ENCODE results near the gene KLHL29.

The KLHL29 gene

GRCh38 chr2:23746141-23746863, 361.3 kb downstream of the KLHL29 start:
- H3K36me3 ChIP-seq (ENCODE audit: control insufficient read depth in 1 of 2, insufficient read depth in 2 of 2, low read length in 2 of 2), result peaks cover 11% of the 10 kb centered on the region in 2 donors
- H3K27ac ChIP-seq (ENCODE audit: low read length), result no peak overlapping the region
- no peaks in the 10 kb centered on the region for H3K27me3 ChIP-seq (ENCODE audit: low read depth, low read length)
- no peaks in the 10 kb centered on the region for H3K4me1 ChIP-seq (ENCODE audit: control insufficient read depth in 1 of 2, insufficient read depth in 2 of 2, low read length in 2 of 2)
- no peak overlapping the region for H3K4me3 ChIP-seq (ENCODE audit: low read depth in 1 of 2, low read length in 2 of 2)
- no peaks in the 10 kb centered on the region for H3K9me3 ChIP-seq (ENCODE audit: control insufficient read depth in 1 of 2, low read length in 2 of 2)

DNA sequence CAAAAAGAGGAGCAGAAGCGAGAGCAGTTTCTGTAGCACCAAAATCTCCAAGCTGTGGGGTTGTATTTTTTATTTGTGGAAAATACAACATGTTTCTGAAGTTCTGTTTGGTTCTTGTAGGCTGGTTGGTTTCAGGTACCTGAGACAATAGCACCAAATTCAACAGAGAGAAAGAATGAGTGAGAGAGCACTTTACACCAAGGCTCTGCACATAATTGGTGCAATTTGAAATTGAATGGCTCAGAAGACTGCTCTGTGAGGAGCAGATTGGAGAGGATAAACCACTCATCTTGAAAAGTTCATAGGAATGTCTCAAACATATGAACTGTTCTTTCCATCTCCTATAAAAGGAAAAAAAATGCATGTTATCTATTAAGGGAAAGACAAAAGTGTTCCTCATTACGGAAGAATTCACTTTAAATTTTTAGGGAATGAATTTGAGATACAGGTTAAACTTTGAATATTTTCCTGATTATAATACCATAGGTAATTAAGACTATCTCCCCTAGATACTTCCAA, 366.8 kb downstream of the KLHL29 start:
- Histone ChIP-seq H3K27ac (ENCODE audit: low read length) (no peak overlapping the region), H3K27me3 (ENCODE audit: low read depth, low read length) (no peaks in the 10 kb centered on the region), H3K4me3 (ENCODE audit: low read depth in 1 of 2, low read length in 2 of 2) (no peak overlapping the region), H3K36me3 (ENCODE audit: control insufficient read depth in 1 of 2, insufficient read depth in 2 of 2, low read length in 2 of 2) (peaks cover 13 to 26% of the 10 kb centered on the region in 2 donors), H3K9me3 (ENCODE audit: control insufficient read depth in 1 of 2, low read length in 2 of 2) (no peaks in the 10 kb centered on the region), H3K4me1 (ENCODE audit: control insufficient read depth in 1 of 2, insufficient read depth in 2 of 2, low read length in 2 of 2) (no peaks in the 10 kb centered on the region)

- peaks cover 26 to 29% of the 10 kb centered on the region in 2 donors for H3K36me3 ChIP-seq (ENCODE audit: control insufficient read depth in 1 of 2, insufficient read depth in 2 of 2, low read length in 2 of 2)
- no peaks in the 10 kb centered on the region for H3K4me1 ChIP-seq (ENCODE audit: control insufficient read depth in 1 of 2, insufficient read depth in 2 of 2, low read length in 2 of 2)
- no peaks in the 10 kb centered on the region for H3K9me3 ChIP-seq (ENCODE audit: control insufficient read depth in 1 of 2, low read length in 2 of 2)
- H3K4me3 ChIP-seq (ENCODE audit: low read depth in 1 of 2, low read length in 2 of 2), result no peak overlapping the region
- H3K27me3 ChIP-seq (ENCODE audit: low read depth, low read length), result no peaks in the 10 kb centered on the region
- no peak overlapping the region for H3K27ac ChIP-seq (ENCODE audit: low read length)
Observed at GRCh38 chr2:23753291-23754010, 368.5 kb downstream of the KLHL29 start.

GRCh38 chr2:23754970-23755369, 370.0 kb downstream of the KLHL29 start:
- no peaks in the 10 kb centered on the region for H3K27me3 ChIP-seq (ENCODE audit: low read depth, low read length)
- H3K9me3 ChIP-seq (ENCODE audit: control insufficient read depth in 1 of 2, low read length in 2 of 2), result no peaks in the 10 kb centered on the region
- no peak overlapping the region for H3K27ac ChIP-seq (ENCODE audit: low read length)
- H3K4me3 ChIP-seq (ENCODE audit: low read depth in 1 of 2, low read length in 2 of 2), result no peak overlapping the region
- peaks cover 26 to 29% of the 10 kb centered on the region in 2 donors for H3K36me3 ChIP-seq (ENCODE audit: control insufficient read depth in 1 of 2, insufficient read depth in 2 of 2, low read length in 2 of 2)
- H3K4me1 ChIP-seq (ENCODE audit: control insufficient read depth in 1 of 2, insufficient read depth in 2 of 2, low read length in 2 of 2), result no peaks in the 10 kb centered on the region

DNA sequence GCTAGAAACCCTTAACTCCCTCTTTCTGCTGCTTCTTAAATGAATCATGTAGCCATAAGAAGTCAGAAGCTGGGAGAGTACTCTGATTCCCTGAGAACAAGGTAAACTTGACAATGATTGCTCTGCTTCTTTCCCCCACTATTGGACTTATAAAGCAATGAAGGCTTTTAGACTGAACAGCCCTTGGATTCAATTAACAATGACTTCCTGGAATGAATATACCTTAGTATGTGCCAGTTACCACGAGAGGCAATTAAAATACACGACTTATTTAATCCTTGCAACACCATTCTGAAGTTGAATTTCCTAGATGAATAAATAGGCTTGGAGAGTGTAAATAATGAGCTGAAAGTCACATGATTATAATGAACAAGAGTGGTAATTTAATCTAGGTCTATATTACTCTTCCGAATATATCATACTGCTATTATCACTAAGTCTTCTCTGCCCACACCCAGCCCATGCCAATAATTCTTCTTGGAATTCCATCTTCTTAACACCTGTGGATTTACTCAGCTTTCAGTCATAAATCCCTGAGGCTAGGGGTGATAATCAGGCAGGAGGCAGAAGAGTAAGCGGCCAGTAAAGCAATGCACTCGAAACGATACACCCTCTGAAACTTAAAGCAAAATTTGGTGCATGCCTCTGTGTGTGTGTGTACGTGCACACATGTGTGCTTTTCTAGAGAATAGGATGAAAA, 371.8 kb downstream of the KLHL29 start:
- no peaks in the 10 kb centered on the region for H3K27me3 ChIP-seq (ENCODE audit: low read depth, low read length)
- H3K9me3 ChIP-seq (ENCODE audit: control insufficient read depth in 1 of 2, low read length in 2 of 2), result no peaks in the 10 kb centered on the region
- no peak overlapping the region for H3K4me3 ChIP-seq (ENCODE audit: low read depth in 1 of 2, low read length in 2 of 2)
- no peak overlapping the region for H3K27ac ChIP-seq (ENCODE audit: low read length)
- H3K36me3 ChIP-seq (ENCODE audit: control insufficient read depth in 1 of 2, insufficient read depth in 2 of 2, low read length in 2 of 2), result peaks cover 11 to 24% of the 10 kb centered on the region in 2 donors
- H3K4me1 ChIP-seq (ENCODE audit: control insufficient read depth in 1 of 2, insufficient read depth in 2 of 2, low read length in 2 of 2), result no peaks in the 10 kb centered on the region

GRCh38 chr2:23757686-23758433, 372.9 kb downstream of the KLHL29 start:
- H3K27me3 ChIP-seq (ENCODE audit: low read depth, low read length), result no peaks in the 10 kb centered on the region
- peaks cover 6 to 24% of the 10 kb centered on the region in 2 donors for H3K36me3 ChIP-seq (ENCODE audit: control insufficient read depth in 1 of 2, insufficient read depth in 2 of 2, low read length in 2 of 2)
- no peak overlapping the region for H3K27ac ChIP-seq (ENCODE audit: low read length)
- no peak overlapping the region for H3K4me3 ChIP-seq (ENCODE audit: low read depth in 1 of 2, low read length in 2 of 2)
- no peaks in the 10 kb centered on the region for H3K4me1 ChIP-seq (ENCODE audit: control insufficient read depth in 1 of 2, insufficient read depth in 2 of 2, low read length in 2 of 2)
- H3K9me3 ChIP-seq (ENCODE audit: control insufficient read depth in 1 of 2, low read length in 2 of 2), result no peaks in the 10 kb centered on the region
